ENCODE results near the gene GLTP.

GLTP gene

DNA sequence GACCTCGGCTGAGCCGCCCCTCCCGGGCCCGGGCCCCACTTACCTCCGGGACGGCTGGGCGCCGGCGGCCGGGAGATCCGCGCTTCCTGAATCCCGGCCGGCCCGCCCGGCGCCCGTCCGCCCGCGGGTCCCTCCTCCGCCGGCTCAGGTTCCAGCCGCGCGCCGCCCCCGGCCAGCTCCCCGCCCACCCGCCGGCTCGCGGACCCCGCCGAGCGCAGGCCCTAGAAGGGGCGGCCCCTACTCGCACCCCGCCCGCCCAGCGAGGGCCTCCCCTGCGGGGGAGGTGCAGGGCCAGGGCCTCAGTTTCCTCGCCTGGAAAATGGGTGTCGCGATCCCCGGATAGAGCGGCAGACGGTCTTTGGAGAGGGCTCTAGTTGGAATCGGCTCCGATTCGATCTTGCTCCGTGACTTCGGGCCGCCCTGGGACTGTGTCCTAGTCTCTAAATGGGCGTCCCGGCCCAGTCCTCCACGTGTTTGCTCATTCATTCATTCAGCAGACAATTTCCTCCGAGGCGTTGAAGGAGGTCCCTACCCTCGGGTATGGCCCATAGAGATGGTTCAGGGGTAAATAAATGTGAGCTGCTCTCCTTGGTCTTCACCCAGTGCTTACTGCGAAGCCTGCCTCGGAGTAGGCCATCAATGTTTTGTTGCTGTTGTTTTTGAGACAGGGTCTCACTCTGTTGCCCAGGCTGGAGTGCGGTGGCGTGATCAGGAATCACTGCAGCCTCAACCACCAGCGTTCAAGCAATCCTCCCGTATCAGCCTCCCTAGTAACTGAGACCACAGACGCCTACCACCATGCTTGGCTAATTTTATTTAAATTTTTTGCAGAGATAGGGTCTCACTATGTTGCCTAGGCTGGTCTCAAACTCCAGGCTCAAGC, 46.8 kb downstream of the GLTP start, which contains the start of gene TRPV4:
Gene TRPV4 (minus strand): TSS at position 92 of the 883 bp plus-strand sequence. CDS start 18,602 bp downstream, outside the sequence.
- no peaks in the 10 kb centered on the region for H3K79me2 ChIP-seq (ENCODE audit: control insufficient read depth, low read length)
- no peaks in the 10 kb centered on the region for H3K9me2 ChIP-seq (replicated peaks; ENCODE audit: control insufficient read depth, low read length)
- no peaks in the 10 kb centered on the region for H3K4me1 ChIP-seq (ENCODE audit: control insufficient read depth, low read length)
- peaks cover 3% of the 10 kb centered on the region; the same call in 1 of the 2 replicates for H3K27me3 ChIP-seq (ENCODE audit: control insufficient read depth, low read length)
- no peak for TF ChIP-seq EZH2phosphoT487 (IDR thresholded peaks at IDR 0.05; ENCODE audit: borderline replicate concordance, low read length)
- TF ChIP-seq, protein P1, sequence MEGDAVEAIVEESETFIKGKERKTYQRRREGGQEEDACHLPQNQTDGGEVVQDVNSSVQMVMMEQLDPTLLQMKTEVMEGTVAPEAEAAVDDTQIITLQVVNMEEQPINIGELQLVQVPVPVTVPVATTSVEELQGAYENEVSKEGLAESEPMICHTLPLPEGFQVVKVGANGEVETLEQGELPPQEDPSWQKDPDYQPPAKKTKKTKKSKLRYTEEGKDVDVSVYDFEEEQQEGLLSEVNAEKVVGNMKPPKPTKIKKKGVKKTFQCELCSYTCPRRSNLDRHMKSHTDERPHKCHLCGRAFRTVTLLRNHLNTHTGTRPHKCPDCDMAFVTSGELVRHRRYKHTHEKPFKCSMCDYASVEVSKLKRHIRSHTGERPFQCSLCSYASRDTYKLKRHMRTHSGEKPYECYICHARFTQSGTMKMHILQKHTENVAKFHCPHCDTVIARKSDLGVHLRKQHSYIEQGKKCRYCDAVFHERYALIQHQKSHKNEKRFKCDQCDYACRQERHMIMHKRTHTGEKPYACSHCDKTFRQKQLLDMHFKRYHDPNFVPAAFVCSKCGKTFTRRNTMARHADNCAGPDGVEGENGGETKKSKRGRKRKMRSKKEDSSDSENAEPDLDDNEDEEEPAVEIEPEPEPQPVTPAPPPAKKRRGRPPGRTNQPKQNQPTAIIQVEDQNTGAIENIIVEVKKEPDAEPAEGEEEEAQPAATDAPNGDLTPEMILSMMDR (IDR thresholded peaks at IDR 0.05; ENCODE audit: low read depth, low read length, poor library complexity, severe bottlenecking), result no peak
- H3K27ac ChIP-seq (ENCODE audit: low read depth, low read length), result no peak within 1 kb of the TSS
- H4K20me1 ChIP-seq (ENCODE audit: control insufficient read depth, insufficient read depth, low read depth, low read length), result no peaks in the 10 kb centered on the region
- H3K4me2 ChIP-seq (ENCODE audit: low read length), result no peak within 1 kb of the TSS
- no peaks in the 10 kb centered on the region for H3K9me3 ChIP-seq (ENCODE audit: control insufficient read depth, insufficient read depth, low read length)
- H3K36me3 ChIP-seq (ENCODE audit: control insufficient read depth, low read length), result no peaks in the 10 kb centered on the region
- H3F3A ChIP-seq (ENCODE audit: control insufficient read depth, insufficient read depth), result no peaks in the 10 kb centered on the region
- no peak within 1 kb of the TSS for H3K4me3 ChIP-seq (ENCODE audit: low read length)

DNA sequence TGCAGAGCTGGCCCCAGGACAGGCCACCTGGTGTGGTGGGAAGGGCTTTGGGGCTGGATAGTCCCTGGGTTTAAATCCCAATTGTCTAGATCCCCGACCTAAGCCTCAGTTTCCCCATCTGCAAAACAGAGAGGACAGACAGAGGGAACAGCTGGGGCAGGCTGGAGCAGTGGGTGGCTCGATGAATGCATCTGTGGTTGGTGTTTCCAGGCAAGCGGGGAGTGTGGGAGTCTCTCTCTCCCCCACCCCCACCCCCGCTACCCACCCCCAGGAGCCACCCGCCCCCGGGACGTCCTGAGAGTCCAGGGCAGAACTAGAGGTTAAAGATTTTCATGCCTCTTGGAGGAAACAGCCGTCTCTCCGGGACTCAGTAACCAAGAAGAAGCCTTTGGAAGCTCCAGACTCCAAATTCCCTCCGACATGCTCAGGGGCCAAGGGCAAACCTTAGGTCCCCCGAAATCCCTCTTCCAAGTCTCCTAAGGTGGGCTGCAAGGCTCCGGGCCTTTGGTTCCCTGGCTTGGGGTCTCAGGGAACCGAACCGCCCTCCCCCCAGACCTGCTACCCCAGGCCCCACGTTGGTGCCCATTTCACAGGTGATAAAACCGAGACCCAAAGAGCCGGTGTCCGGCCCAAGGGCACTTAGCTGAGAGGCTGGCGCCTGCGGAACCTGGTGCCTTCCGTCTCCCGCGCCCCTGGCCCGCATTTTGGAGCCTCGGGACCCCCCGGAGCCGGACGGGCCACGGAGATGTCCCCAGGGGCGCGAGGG, 47.6 kb downstream of the GLTP start:
- no peaks in the 10 kb centered on the region for H3F3A ChIP-seq (ENCODE audit: control insufficient read depth, insufficient read depth)

DNA sequence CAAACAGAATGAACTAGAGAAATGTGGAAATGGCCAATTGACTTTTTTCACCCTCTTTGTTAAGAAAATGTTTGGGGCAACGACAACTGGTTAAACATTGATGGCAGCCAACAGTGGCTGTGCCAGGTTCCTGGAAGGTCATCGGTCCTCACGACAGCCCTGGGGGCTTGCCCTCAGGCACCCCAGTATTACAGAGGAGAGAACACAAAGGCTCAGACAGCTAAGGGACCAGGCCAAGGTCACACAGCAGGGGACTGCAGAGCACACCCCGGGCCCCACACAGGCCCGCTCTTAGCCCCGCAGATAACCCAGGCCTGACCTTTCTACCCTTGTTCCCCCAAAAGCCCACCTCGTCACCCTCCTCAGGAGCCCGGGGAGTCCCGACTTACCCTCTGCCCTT, 48.4 kb downstream of the GLTP start:
- Histone ChIP-seq H4K20me1 (ENCODE audit: control insufficient read depth, insufficient read depth, low read depth, low read length) (no peaks in the 10 kb centered on the region), H3K4me2 (ENCODE audit: low read length) (no peak overlapping the region), H3K4me3 (ENCODE audit: low read length) (no peak overlapping the region), H3K36me3 (ENCODE audit: control insufficient read depth, low read length) (no peaks in the 10 kb centered on the region), H3K27ac (ENCODE audit: low read depth, low read length) (no peak overlapping the region), H3K9me2 (replicated peaks; ENCODE audit: control insufficient read depth, low read length) (no peaks in the 10 kb centered on the region), H3K9me3 (ENCODE audit: control insufficient read depth, insufficient read depth, low read length) (no peaks in the 10 kb centered on the region), H3K27me3 (ENCODE audit: control insufficient read depth, low read length) (peaks cover 3% of the 10 kb centered on the region; the same call in 1 of the 2 replicates), H3F3A (ENCODE audit: control insufficient read depth, insufficient read depth) (no peaks in the 10 kb centered on the region), H3K79me2 (ENCODE audit: control insufficient read depth, low read length) (no peaks in the 10 kb centered on the region), H3K4me1 (ENCODE audit: control insufficient read depth, low read length) (no peaks in the 10 kb centered on the region)
- TF ChIP-seq, protein P1 (IDR thresholded peaks at IDR 0.05; ENCODE audit: low read depth, low read length, poor library complexity, severe bottlenecking), result no peak
- TF ChIP-seq EZH2phosphoT487 (IDR thresholded peaks at IDR 0.05; ENCODE audit: borderline replicate concordance, low read length), result no peak

More for the DNA sequence above, 47.6 kb downstream of the GLTP start:
- H3K9me3 ChIP-seq (ENCODE audit: control insufficient read depth, insufficient read depth, low read length), result no peaks in the 10 kb centered on the region
- no peaks in the 10 kb centered on the region for H4K20me1 ChIP-seq (ENCODE audit: control insufficient read depth, insufficient read depth, low read depth, low read length)
- TF ChIP-seq, protein P1 (IDR thresholded peaks at IDR 0.05; ENCODE audit: low read depth, low read length, poor library complexity, severe bottlenecking), result no peak
- TF ChIP-seq EZH2phosphoT487 (IDR thresholded peaks at IDR 0.05; ENCODE audit: borderline replicate concordance, low read length), result no peak
- H3K4me1 ChIP-seq (ENCODE audit: control insufficient read depth, low read length), result no peaks in the 10 kb centered on the region
- H3K36me3 ChIP-seq (ENCODE audit: control insufficient read depth, low read length), result no peaks in the 10 kb centered on the region
- H3K9me2 ChIP-seq (replicated peaks; ENCODE audit: control insufficient read depth, low read length), result no peaks in the 10 kb centered on the region
- H3K27ac ChIP-seq (ENCODE audit: low read depth, low read length), result no peak overlapping the region
- H3K79me2 ChIP-seq (ENCODE audit: control insufficient read depth, low read length), result no peaks in the 10 kb centered on the region
- no peak overlapping the region for H3K4me2 ChIP-seq (ENCODE audit: low read length)
- peaks cover 3% of the 10 kb centered on the region; the same call in 1 of the 2 replicates for H3K27me3 ChIP-seq (ENCODE audit: control insufficient read depth, low read length)
- no peak overlapping the region for H3K4me3 ChIP-seq (ENCODE audit: low read length)
